ENCODE measurements around the gene RHBDL1. TPM values are rescaled to one million over a fixed set of nuclear protein-coding genes. Genes with fewer than 3 reads are reported as not detected.

Gene RHBDL1
- total and polyA plus RNA-seq, 2 of the 8 experiments (the other 6 are each of a cell fraction or from before 2014, with no cell fraction given) = 4.0 to 8.1 TPM

DNA sequence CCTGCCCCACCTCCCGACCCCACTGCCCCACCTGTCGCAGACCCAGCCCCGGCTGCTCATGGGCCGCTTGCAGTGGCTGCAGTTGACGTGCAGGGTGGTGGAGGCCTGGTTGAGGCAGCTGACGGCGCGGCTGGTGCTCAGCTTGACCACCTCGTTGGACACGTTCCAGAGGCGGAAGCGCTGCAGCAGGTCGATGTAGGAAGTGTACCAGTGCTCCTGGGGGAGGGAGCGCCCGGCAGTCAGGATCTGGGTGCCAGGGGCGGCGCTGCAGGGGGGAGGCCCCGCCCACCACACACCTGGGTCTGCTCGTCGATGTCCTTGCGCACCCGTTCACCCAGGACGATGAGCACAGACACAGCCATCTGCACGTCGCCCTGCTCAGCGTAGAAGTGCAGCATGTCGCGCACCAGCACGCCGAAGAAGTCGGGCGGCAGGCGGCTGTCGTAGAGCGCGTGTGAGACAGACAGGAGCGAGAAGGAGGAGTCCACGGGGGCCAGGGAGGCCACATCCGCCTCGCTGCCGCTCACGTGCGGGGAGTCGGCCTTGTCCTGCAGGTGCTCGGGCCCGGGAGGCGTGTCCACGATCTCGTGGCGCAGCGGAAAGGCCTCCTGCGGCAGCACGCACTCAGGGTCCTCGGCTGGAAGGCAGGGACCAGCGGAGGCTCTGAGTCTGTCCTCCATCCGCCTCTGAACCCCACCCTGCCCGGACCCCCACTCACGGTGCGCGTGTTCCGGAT lies 9.7 kb downstream of the RHBDL1 start:
- FAIRE-seq (no peak), DNase-seq (ENCODE audit: low read depth in 1 of 2, low spot score in 2 of 2) (no peak)
- Histone ChIP-seq H3K4me2 (ENCODE audit: insufficient read depth in 1 of 2, low read depth in 2 of 2, low read length in 2 of 2) (peak overlapping the region in 1 of 2 experiments; percentile 63; a peak in 1 of 4 replicates), H2BK5ac (ENCODE audit: low read depth, low read length) (peak overlapping the region; percentile 68; the same call in 1 of the 2 replicates), H3K79me1 (ENCODE audit: low read depth, low read length) (peaks cover 10% of the 10 kb centered on the region), H3K27ac (ENCODE audit: low read depth, low read length) (no peak overlapping the region), H4K5ac (ENCODE audit: insufficient read length, low read depth, low read length) (no peak overlapping the region), H2AFZ (ENCODE audit: low read length) (no peak overlapping the region), H2AK5ac (ENCODE audit: low read depth, low read length) (no peak overlapping the region; the same call in 1 of the 2 replicates), H3K23me2 (ENCODE audit: low read depth, low read length) (peaks cover 17% of the 10 kb centered on the region), H4K91ac (replicated peaks; ENCODE audit: insufficient read length, low read length) (no peak overlapping the region), H3K9ac (replicated peaks in 1 of 4; ENCODE audit: extremely low read depth in 1 of 4, low read depth in 3 of 4, low read length in 3 of 4) (no peak overlapping the region), H3K18ac (ENCODE audit: extremely low read depth, low read length) (no peak overlapping the region), H3K4me1 (replicated peaks in 1 of 4; ENCODE audit: control insufficient read depth in 3 of 4, insufficient read depth in 4 of 4, low read length in 3 of 4) (peaks cover 0 to 23% (median 16%) of the 10 kb centered on the region in 4 experiments; a peak in 5 of 7 replicates), H3K9me3 (ENCODE audit: insufficient read depth in 2 of 2, low read depth in 1 of 2, low read length in 1 of 2) (no peaks in the 10 kb centered on the region), H3K56ac (replicated peaks; ENCODE audit: insufficient read length, low read depth, low read length) (no peak overlapping the region), H3K36me3 (ENCODE audit: control insufficient read depth in 2 of 4, insufficient read depth in 4 of 4, low read length in 3 of 4) (peaks cover 4 to 28% (median 15%) of the 10 kb centered on the region in 4 experiments; a peak in 7 of 8 replicates), H3K79me2 (ENCODE audit: control insufficient read depth in 1 of 2, insufficient read depth in 2 of 2, low read length in 2 of 2) (peaks cover 0 to 12% of the 10 kb centered on the region in 2 experiments; a peak in 1 of 4 replicates), H4K8ac (ENCODE audit: extremely low read depth, insufficient read depth, low read length) (peak overlapping the region; percentile 80), H2BK120ac (replicated peaks; ENCODE audit: low read depth, low read length) (no peak overlapping the region), H3K4me3 (ENCODE audit: extremely low read depth in 1 of 4, insufficient read depth in 2 of 4, low read depth in 3 of 4, low read length in 4 of 4) (no peak overlapping the region), H2BK12ac (ENCODE audit: low read depth, low read length) (no peak overlapping the region), H2BK20ac (ENCODE audit: low read length) (no peak overlapping the region), H3K27me3 (replicated peaks in 1 of 4; ENCODE audit: control insufficient read depth in 3 of 4, extremely low read depth in 1 of 4, insufficient read depth in 3 of 4, low read length in 3 of 4) (no peaks in the 10 kb centered on the region; a peak in 1 of 7 replicates), H3K23ac (ENCODE audit: insufficient read length) (no peak overlapping the region), H4K20me1 (replicated peaks in 1 of 2; ENCODE audit: control insufficient read depth in 1 of 2, insufficient read depth in 2 of 2, low read length in 2 of 2) (peaks cover 4 to 35% of the 10 kb centered on the region in 2 experiments), H2BK15ac (ENCODE audit: low read length) (no peak overlapping the region), H3K14ac (ENCODE audit: insufficient read length) (no peak overlapping the region), H3K4ac (replicated peaks; ENCODE audit: insufficient read length, low read depth, low read length) (peak overlapping the region; percentile 85)
- TF ChIP-seq TAF1 (IDR thresholded peaks at IDR 0.05; ENCODE audit: low read depth, low read length) = no peak
- TF ChIP-seq, protein P1, sequence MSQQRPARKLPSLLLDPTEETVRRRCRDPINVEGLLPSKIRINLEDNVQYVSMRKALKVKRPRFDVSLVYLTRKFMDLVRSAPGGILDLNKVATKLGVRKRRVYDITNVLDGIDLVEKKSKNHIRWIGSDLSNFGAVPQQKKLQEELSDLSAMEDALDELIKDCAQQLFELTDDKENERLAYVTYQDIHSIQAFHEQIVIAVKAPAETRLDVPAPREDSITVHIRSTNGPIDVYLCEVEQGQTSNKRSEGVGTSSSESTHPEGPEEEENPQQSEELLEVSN (IDR thresholded peaks at IDR 0.05) = no peak
- TF ChIP-seq YY1 (IDR thresholded peaks at IDR 0.05; ENCODE audit: low read depth, low read length) = no peak
- no peak for TF ChIP-seq SIRT6 (IDR thresholded peaks at IDR 0.05; ENCODE audit: low read length)
- no peak for TF ChIP-seq SIX5 (IDR thresholded peaks at IDR 0.05; ENCODE audit: low read depth, low read length)
- no peak for TF ChIP-seq KDM4A (IDR thresholded peaks at IDR 0.05; ENCODE audit: low read depth, low read length, severe bottlenecking)
- TF ChIP-seq RFX5 (IDR thresholded peaks at IDR 0.05; ENCODE audit: borderline replicate concordance, low read depth, low read length) = no peak
- ChIA-PET CTCF (ENCODE audit: partially characterized antibody) (interaction anchor here (0.9 to 6.0 kb wide), 8 partner anchors 10 to 314 kb away, joined by 3 to 75 read pairs (median 4); partner anchors contain the start of genes RHBDL1 and RHOT2), POLR2A (ENCODE audit: partially characterized antibody) (interaction anchor here (0.6 to 13.3 kb wide), 14 partner anchors 9 to 455 kb away, joined by 3 to 214 read pairs (median 5); partner anchors contain the start of genes ANTKMT, CHTF18, METRN and RHBDL1)
- WGBS, 2 experiments (ENCODE audit: extremely low coverage in 1 of 2, insufficient coverage in 1 of 2, insufficient read length in 1 of 2, insufficient replicate concordance in 2 of 2, low coverage in 1 of 2, low lambda C conversion rate in 2 of 2, missing lambda C conversion rate in 1 of 2) = 94% methylated on average over 40 of the region's 61 CpGs; no CpG with 5 or more reads in 1 of the 2 experiments
